HG03571 (cell line): Measurements from ENCODE around the gene RILPL1.
A peak's percentile ranks its signal among the peaks of the same experiment; 100 is the strongest.
"Not testable (repeated sequence)": the region's sequence is repeated elsewhere in the genome, so short reads cannot be mapped to it uniquely, and the experiment has no call there.

Experiments
- ATAC-seq: cut with Tn5 transposase; IDR thresholded peaks from one replicate; pipeline ENCODE4 v1.9.1; 2021; ENCODE audit not compliant: unreplicated experiment

RILPL1 gene

DNA sequence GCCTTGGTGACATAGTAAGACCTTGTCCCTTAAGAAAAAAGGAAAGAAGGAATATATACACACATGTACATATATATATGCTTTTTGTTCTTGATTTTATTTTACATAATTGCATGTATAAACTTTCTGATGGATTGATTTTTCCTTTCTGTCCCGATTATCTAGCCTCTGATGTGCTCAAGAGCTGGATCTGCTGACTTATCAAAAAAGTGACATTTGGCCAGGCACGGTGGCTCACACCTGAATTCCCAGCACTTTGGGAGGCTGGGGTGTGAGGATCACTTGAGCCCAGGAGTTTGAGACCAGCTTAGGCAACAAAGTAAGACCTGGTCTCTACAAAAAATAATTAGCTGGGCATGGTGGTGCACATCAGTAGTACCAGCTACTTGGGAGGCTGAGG lies 63.5 kb downstream of the RILPL1 start:
- no peak for ATAC-seq

- ATAC-seq: peak; percentile 91
These were observed 64.7 kb downstream of the RILPL1 start for GRCh38 chr12:123468786-123469185.

DNA sequence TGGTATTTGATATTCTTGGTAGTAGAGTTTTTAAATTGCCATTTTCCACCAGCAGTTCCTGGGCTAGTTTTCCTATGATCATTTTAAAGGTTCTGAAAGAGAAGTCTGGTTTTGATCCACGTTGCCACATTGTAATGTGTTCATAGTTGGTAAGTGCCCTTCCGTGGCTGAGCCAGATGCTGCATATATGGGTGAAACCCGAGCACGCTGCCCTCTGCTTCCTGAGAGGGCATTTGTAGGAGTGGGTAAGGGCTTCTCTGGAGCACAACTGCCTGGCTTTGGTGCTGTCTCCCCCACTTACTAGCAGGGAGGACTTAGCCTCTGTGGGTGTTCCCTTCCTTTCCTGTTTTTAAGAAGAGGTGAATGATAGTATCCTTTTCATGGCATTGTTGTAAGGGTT lies 68.4 kb downstream of the RILPL1 start:
- ATAC-seq: no peak

- ATAC-seq: not testable (repeated sequence)
These were observed 70.3 kb downstream of the RILPL1 start for GRCh38 chr12:123463174-123463573.

DNA sequence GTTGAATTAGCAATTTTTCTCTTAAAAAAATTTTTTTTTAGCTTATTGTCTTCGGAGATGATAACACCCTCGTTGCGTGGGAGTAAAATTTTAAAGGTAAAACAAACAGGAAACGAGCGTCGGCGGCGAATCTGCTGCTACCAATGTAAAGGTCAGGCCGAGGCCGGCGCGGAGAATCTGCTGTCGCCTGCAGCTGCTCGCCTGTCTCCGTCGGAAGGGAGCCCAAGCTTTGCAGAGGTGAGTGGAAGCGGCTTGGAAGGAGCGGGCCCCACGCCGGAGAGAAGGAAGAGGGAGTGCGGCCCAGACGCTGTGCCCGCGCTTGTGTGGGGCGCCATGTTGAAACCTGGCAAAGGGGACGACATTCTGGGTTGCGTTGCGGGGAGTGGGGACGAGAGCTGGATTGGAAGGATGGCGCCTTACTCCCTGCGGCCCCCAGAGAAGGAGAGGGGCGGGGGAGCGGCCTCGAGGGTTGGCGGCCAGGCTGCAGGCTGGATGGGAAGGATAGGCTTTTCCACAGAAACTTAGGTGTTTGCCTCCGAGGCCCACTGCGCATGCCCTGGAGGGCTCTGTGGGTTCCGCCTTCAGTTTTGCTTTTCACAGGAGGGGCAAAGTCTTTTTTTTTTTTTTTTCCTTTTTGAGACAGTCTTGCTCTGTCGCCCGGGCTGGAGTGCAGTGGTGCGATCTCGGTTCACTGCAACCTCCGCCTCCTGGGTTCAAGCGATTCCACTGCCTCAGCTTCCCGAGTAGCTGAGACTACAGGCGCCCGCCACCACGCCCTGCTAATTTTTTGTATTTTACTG lies 75.3 kb downstream of the RILPL1 start, which contains the start of gene SNRNP35:
Gene SNRNP35, plus strand, starts transcription at position 160 of the 800 bp plus-strand sequence. CDS start 7,402 bp downstream, outside the sequence.
- peak; percentile 54 for ATAC-seq

GRCh38 chr12:123453165-123453564 lies 80.4 kb downstream of the RILPL1 start:
- no peak for ATAC-seq

DNA sequence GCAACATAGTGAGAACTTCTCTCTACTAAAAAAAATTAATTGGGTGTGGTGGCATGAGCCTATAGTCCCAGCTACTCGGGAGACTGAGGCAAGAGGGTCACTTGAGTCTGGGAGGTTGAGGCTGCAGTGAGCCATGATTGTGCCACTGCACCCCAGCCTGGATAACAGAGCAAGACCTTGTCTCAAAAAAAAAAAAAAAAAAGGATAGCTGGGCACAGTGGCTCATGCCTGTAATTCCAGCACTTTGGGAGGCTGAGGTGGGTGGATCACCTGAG lies 81.3 kb downstream of the RILPL1 start:
- not testable (repeated sequence) for ATAC-seq

GRCh38 chr12:123450636-123451035 lies 82.9 kb downstream of the RILPL1 start:
- no peak for ATAC-seq

GRCh38 chr12:123449856-123450255 lies 83.7 kb downstream of the RILPL1 start:
- ATAC-seq: no peak

- ATAC-seq: no peak
These were observed 84.2 kb downstream of the RILPL1 start for GRCh38 chr12:123449249-123449733.

DNA sequence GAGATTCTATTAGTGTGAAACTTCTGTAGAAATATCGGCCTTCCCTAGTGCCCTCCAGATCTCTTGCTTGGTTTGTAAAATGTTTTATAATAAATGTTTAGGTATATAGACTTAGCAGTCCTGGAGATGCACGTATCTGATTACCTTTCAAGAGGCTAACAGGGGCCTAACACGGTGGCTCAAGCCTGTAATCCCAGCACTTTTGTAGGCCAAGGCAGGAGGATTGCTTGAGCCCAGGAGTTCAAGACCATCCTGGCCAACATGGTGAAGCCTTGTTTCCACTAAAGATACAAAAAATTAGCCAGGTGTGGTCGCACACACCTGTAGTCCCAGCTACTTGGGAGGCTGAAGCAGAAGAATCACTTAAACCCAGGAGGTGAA lies 87.2 kb downstream of the RILPL1 start:
- ATAC-seq: no peak

DNA sequence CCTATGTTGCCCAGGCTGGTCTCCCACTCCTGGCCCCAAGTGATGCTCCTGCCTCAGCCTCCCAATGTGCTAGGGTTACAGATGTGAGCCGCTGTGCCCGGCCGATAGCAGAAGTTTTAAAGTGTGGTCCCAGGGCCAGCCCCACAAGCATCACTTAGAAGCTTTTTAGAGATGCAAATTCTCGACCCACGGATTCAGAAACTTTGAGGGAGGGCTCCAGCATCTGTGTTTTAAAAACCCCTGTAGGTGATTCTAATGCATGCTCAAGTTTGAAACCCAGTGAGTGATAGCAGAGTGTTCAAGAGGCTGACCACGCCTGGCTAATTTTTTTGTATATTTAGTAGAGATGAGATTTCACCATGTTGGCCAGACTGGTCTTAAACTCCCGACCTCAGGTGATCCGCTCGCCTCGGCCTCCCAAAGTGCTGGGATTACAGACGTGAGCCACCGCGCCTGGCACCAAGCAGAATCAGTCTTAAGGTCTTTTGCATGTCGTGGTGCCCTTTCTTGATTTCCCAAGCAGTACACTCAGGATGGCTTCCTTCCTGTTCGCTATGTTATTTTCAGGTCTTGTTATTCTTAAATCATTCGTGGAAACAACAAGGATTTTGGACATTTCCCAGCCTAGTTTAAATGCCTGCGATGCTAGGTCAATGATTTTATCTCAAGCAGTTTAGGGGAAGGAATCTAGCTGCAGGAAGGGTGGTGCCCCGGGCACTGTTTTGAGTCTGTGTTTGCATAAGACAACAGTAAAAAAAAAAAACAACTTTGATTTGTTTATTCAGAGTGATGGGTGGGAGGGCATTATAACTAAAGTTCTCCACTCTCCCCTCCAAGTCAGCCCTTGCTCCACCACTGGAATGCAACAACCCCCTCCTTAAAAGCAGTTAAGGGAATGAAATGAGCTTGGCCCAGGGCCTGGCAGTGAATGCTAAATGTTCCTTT lies 87.9 kb downstream of the RILPL1 start:
- ATAC-seq: no peak

- ATAC-seq: no peak
These were observed 89.2 kb downstream of the RILPL1 start for GRCh38 chr12:123444092-123445026.

GRCh38 chr12:123442774-123443173 lies 90.7 kb downstream of the RILPL1 start:
- no peak for ATAC-seq

DNA sequence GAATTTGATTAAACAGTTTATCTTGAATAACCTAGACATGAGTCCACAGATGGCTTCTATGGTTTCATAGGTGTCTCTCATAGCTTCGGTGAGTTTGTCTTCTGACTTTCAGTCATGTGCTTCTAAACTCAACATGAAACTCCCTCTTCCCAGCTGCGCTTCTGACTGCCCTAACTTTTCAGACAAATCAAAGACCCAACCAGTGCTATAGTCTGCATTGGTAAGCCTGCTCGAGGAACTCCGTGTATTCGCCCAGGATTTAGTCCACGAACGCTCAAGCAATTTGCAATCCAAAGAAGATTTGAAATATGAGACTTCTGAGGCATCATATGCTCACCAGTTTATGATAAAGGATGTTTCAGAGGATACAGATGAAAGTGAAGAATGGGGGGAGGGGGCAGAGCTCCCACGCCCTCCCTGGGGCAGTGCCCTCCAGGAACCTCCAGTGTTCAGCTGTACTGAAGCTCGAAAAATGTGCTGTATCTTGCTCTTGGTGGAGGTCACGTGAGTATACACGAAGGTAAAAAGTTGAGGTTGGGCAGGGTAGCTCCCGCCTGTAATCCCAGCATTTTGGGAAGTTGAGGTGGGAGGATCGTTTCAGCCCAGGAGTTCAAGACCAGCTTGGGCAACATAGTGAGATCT lies 91.9 kb downstream of the RILPL1 start:
- peak; percentile 56 for ATAC-seq

GRCh38 chr12:123436017-123436964 lies 97.2 kb downstream of the RILPL1 start, which contains the start of gene RILPL2:
Gene RILPL2 (minus strand): TSS chr12:123436684. CDS start chr12:123436420, 264 bp downstream.
- ATAC-seq: peak; percentile 67

- no peak for ATAC-seq
These were observed 97.9 kb downstream of the RILPL1 start for GRCh38 chr12:123435636-123436016.

- ATAC-seq: no peak
These were observed 99.9 kb downstream of the RILPL1 start for GRCh38 chr12:123433615-123434014.
